HG03571 (cell line): ENCODE data around the gene BAHD1.

Experiments used
- ATAC-seq: cut with Tn5 transposase; IDR thresholded peaks from one replicate; pipeline ENCODE4 v1.9.1; 2021; ENCODE audit not compliant: unreplicated experiment

Gene BAHD1

GRCh38 chr15:40421246-40422157 is 19.3 kb upstream of the BAHD1 start:
- ATAC-seq: peak; percentile 65

- ATAC-seq: no peak
Observed at GRCh38 chr15:40424483-40425115, 16.2 kb upstream of the BAHD1 start.

- ATAC-seq: no peak
Observed at GRCh38 chr15:40425681-40426080, 15.1 kb upstream of the BAHD1 start.

- no peak for ATAC-seq
Observed at GRCh38 chr15:40427188-40427587, 13.6 kb upstream of the BAHD1 start.

- ATAC-seq: no peak
Observed at GRCh38 chr15:40428185-40428584, 12.6 kb upstream of the BAHD1 start.

GRCh38 chr15:40429068-40429710 is 11.6 kb upstream of the BAHD1 start:
- no peak for ATAC-seq

- no peak for ATAC-seq
Observed at GRCh38 chr15:40430271-40430805, 10.4 kb upstream of the BAHD1 start.

GRCh38 chr15:40435023-40435709 is 5.6 kb upstream of the BAHD1 start:
- no peak for ATAC-seq

- no peak for ATAC-seq
Observed at GRCh38 chr15:40435710-40436089, 5.1 kb upstream of the BAHD1 start.

GRCh38 chr15:40436116-40436891 is 4.4 kb upstream of the BAHD1 start:
- ATAC-seq: no peak

- ATAC-seq: no peak
Observed at GRCh38 chr15:40436892-40437751, 3.6 kb upstream of the BAHD1 start.

- ATAC-seq: no peak
Observed at GRCh38 chr15:40437752-40438687, 2.7 kb upstream of the BAHD1 start.

- ATAC-seq: no peak
Observed at GRCh38 chr15:40438712-40439111, 2.0 kb upstream of the BAHD1 start.

GRCh38 chr15:40439461-40439959 is 1.2 kb upstream of the BAHD1 start:
- no peak for ATAC-seq

- no peak for ATAC-seq
Observed at GRCh38 chr15:40439960-40440742, 602 bp upstream of the BAHD1 start.

- ATAC-seq: no peak
Observed at GRCh38 chr15:40441565-40442531, 1.1 kb downstream of the BAHD1 start.
